MM.1S (cell line): ENCODE measurements around the gene EPN2.

Experiments used
- DNase-seq: peaks from one replicate; pipeline ENCODE4 v3.0.0-alpha.2; 2015
- H2AFZ ChIP-seq: fragments of 300-600 bp; sonication (generic); 2 replicates; pipeline ENCODE4 v1.6.0; 2016; ENCODE audit warnings: antibody characterized with exemption, low read length
- H3F3A ChIP-seq: fragments of 300-600 bp; sonication (generic); 2 replicates; pipeline ENCODE4 v1.6.1; 2016; ENCODE audit warnings: mild to moderate bottlenecking, antibody characterized with exemption, low read length, moderate library complexity, mixed read lengths; ENCODE audit not compliant: insufficient read depth
- H3K27ac ChIP-seq: fragments of 300-600 bp; sonication (generic); 2 replicates; pipeline ENCODE4 v1.5.1; 2016; ENCODE audit warnings: mild to moderate bottlenecking, low read length
- H3K27me3 ChIP-seq: fragments of 300-600 bp; sonication (generic); replicated peaks from 2 replicates; pipeline ENCODE4 v1.6.0; 2016; ENCODE audit warnings: low read length; ENCODE audit not compliant: insufficient read depth
- H3K36me3 ChIP-seq: fragments of 300-600 bp; sonication (generic); replicated peaks from 2 replicates; pipeline ENCODE4 v1.6.1; 2016; ENCODE audit warnings: mild to moderate bottlenecking, low read length, mixed read lengths; ENCODE audit not compliant: insufficient read depth
- H3K4me1 ChIP-seq: fragments of 300-600 bp; sonication (generic); 2 replicates; pipeline ENCODE4 v1.6.1; 2016; ENCODE audit warnings: low read length, mixed read lengths
- H3K4me2 ChIP-seq: fragments of 300-600 bp; sonication (generic); 2 replicates; pipeline ENCODE4 v1.6.0; 2016; ENCODE audit warnings: low read depth, low read length
- H3K4me3 ChIP-seq: fragments of 300-600 bp; sonication (generic); 2 replicates; pipeline ENCODE4 v1.5.1; 2016; ENCODE audit warnings: low read length, mixed read lengths
- H3K79me2 ChIP-seq: fragments of 300-600 bp; sonication (generic); 2 replicates; pipeline ENCODE4 v1.6.1; 2016; ENCODE audit warnings: mixed run types, low read length, mixed read lengths
- H3K9ac ChIP-seq: fragments of 300-600 bp; sonication (generic); 2 replicates; pipeline ENCODE4 v1.6.1; 2016; ENCODE audit warnings: low read length, mixed read lengths
- H3K9me2 ChIP-seq: fragments of 300-600 bp; sonication (generic); replicated peaks from 2 replicates; pipeline ENCODE4 v1.6.1; 2016; ENCODE audit warnings: mild to moderate bottlenecking, low read length, mixed read lengths; ENCODE audit not compliant: insufficient read depth
- H3K9me3 ChIP-seq: fragments of 300-600 bp; sonication (generic); replicated peaks from 2 replicates; pipeline ENCODE4 v1.6.1; 2016; ENCODE audit warnings: mild to moderate bottlenecking, low read length, mixed read lengths; ENCODE audit not compliant: insufficient read depth
- H4K20me1 ChIP-seq: fragments of 300-600 bp; sonication (generic); 2 replicates; pipeline ENCODE4 v1.6.1; 2016; ENCODE audit warnings: mild to moderate bottlenecking, low read length, moderate library complexity, mixed read lengths; ENCODE audit not compliant: insufficient read depth
- CTCF ChIP-seq: fragments of 300-600 bp; sonication (generic); IDR thresholded peaks from 2 replicates; pipeline ENCODE4 v1.5.1; 2016; ENCODE audit warnings: antibody characterized with exemption, low read length, mixed read lengths
- EZH2 ChIP-seq: fragments of 300-600 bp; sonication (generic); optimal IDR thresholded peaks from 2 replicates; pipeline ENCODE3; 2017; ENCODE audit warnings: low read depth, mild to moderate bottlenecking, antibody characterized with exemption, low read length, mixed read lengths
- EZH2phosphoT487 ChIP-seq: fragments of 300-600 bp; sonication (generic); IDR thresholded peaks from 2 replicates; pipeline ENCODE4 v1.6.1; 2018; ENCODE audit warnings: antibody characterized with exemption, low read length

The EPN2 gene

GRCh38 chr17:19337712-19338023 is 100.5 kb downstream of the EPN2 start:
- Histone ChIP-seq H3K27ac (no peak overlapping the region), H3K4me3 (no peak overlapping the region), H3F3A (no peaks in the 10 kb centered on the region), H4K20me1 (no peaks in the 10 kb centered on the region), H3K79me2 (no peaks in the 10 kb centered on the region), H3K4me2 (no peak overlapping the region), H3K4me1 (no peaks in the 10 kb centered on the region), H3K36me3 (no peaks in the 10 kb centered on the region), H3K9me2 (no peaks in the 10 kb centered on the region), H3K27me3 (no peaks in the 10 kb centered on the region), H3K9me3 (no peaks in the 10 kb centered on the region), H3K9ac (no peak overlapping the region), H2AFZ (no peak overlapping the region)
- TF ChIP-seq EZH2phosphoT487 (no peak), CTCF (no peak), EZH2 (no peak)
- no peak for DNase-seq

- H3K4me1 ChIP-seq, result no peaks in the 10 kb centered on the region
- H3K4me3 ChIP-seq, result no peak overlapping the region
- no peaks in the 10 kb centered on the region for H3K9me2 ChIP-seq
- no peak overlapping the region for H3K9ac ChIP-seq
- H2AFZ ChIP-seq, result no peak overlapping the region
- no peak overlapping the region for H3K27ac ChIP-seq
- DNase-seq, result peak; percentile 68
- no peaks in the 10 kb centered on the region for H3F3A ChIP-seq
- H3K79me2 ChIP-seq, result no peaks in the 10 kb centered on the region
- H3K9me3 ChIP-seq, result no peaks in the 10 kb centered on the region
- H3K4me2 ChIP-seq, result no peak overlapping the region
- TF ChIP-seq CTCF (peak; percentile 62), EZH2 (no peak)
- H4K20me1 ChIP-seq, result no peaks in the 10 kb centered on the region
- no peaks in the 10 kb centered on the region for H3K27me3 ChIP-seq
- no peaks in the 10 kb centered on the region for H3K36me3 ChIP-seq
These were observed 101.1 kb downstream of the EPN2 start for GRCh38 chr17:19338031-19338990.

GRCh38 chr17:19339341-19339815 is 102.2 kb downstream of the EPN2 start:
- Histone ChIP-seq H3K4me2 (no peak overlapping the region), H2AFZ (no peak overlapping the region), H3K4me3 (no peak overlapping the region), H3K27ac (no peak overlapping the region), H3K79me2 (no peaks in the 10 kb centered on the region), H4K20me1 (no peaks in the 10 kb centered on the region), H3K9me2 (no peaks in the 10 kb centered on the region), H3K36me3 (no peaks in the 10 kb centered on the region), H3F3A (no peaks in the 10 kb centered on the region), H3K4me1 (no peaks in the 10 kb centered on the region), H3K27me3 (no peaks in the 10 kb centered on the region), H3K9ac (no peak overlapping the region), H3K9me3 (no peaks in the 10 kb centered on the region)
- DNase-seq, result no peak
- TF ChIP-seq EZH2 (no peak), EZH2phosphoT487 (no peak), CTCF (no peak)
